ENCODE measurements around the gene CDKAL1.
A peak's percentile ranks its signal among the peaks of the same experiment; 100 is the strongest.
"Not testable (repeated sequence)": the region's sequence is repeated elsewhere in the genome, so short reads cannot be mapped to it uniquely, and the experiment has no call there.

Gene CDKAL1

GRCh38 chr6:20554817-20555216 is 20.6 kb downstream of the CDKAL1 start:
- no peak for DNase-seq

DNA sequence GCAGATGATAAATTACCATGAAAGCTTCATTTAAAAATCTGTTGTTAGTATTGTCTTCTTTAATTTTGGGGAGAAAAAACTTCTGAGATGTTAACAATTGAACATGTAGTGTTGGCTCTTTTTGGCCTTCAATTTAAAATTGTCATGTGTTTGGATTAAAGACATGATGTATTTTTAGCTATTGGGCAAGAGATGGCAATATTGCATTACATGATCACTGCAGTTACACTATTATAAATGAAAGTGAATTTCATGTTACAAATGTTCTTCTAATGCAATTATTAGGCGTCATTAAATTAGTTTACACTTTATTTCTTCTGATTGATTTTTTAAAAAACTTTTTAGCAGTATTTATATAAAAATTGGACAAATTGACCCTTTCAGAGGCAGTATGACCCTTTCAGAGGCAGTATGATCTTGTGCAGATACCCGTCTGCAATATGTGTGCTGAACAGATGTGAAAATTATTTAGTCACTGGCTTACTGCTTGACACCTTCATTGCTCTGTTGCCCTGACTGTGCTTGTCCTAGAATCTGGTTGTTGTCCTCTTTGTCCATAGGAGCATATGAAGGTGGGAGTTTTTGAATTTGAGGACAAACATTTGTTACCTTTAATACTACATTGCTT is 25.8 kb downstream of the CDKAL1 start:
- DNase-seq, result no peak

DNA sequence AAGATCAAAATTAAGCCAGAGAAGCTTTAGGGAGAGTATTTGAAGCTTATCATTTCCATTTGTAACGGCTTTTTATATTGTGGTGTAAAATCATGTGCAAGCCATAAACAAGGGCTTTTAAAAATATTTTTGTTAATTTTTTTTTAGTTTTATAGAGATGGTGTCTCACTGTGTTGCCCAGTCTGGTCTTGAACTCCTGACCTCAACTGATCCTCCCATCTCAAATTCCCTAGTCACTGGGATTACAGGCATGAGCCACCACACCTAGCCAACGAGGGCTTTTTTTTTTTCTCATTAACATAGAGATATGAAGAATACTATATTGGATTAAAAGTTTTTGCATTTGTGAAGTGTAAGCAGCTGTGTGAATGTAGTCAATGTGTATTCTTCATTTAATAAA is 29.1 kb downstream of the CDKAL1 start:
- DNase-seq, result no peak

- DNase-seq, result peak; percentile 58
Measured at GRCh38 chr6:20564269-20564668, 30.0 kb downstream of the CDKAL1 start.

DNA sequence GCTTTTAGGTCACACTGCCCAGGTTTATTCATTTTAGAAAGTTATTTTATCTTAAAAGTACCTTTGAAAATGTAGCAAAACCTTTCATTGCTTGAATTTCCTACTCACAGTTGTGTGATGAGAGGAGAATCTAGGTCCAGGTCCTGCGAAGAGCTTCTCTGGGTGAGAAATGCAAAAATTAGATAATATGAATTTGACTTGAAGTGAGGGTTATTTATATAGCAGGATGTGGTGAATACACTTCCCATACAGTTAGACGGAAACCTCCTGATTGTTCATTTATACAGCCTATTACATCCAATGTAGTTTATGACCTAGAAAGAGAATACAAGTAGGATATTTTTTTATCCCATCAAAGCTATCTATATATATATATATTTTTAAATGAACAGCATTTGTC is 30.5 kb downstream of the CDKAL1 start:
- DNase-seq, result no peak

- DNase-seq, result no peak
Measured at GRCh38 chr6:20565342-20565741, 31.1 kb downstream of the CDKAL1 start.

GRCh38 chr6:20566109-20566508 is 31.9 kb downstream of the CDKAL1 start:
- DNase-seq, result no peak

DNA sequence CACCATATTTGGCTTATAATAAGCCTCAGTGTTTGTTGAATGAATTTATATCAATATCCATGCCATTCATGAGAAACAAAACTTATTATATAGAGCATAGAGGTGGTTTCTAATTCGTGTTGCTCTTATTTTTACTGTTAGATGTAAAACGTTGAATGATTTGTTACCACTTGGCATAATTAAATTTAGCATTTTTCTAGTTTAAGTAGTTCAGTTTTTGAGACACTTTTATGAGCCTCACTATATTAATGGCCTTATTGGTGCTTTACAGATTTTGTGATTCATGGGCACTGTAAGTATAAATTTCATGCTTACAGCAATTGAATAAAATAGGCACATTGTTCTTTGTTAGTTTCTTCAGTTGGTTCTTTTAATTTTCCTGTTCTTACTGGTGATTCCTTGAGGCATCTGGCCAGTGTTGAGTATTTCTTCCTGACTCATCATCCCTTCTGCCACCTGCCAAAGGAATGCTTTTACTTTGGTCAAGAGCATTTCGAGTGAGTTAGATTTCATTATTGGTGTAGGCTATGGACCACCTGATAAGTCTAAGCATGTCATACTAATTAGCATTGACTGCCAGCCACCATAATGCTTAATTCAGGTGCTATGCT is 34.8 kb downstream of the CDKAL1 start:
- DNase-seq, result no peak

- DNase-seq, result no peak
Measured at GRCh38 chr6:20571261-20571660, 37.0 kb downstream of the CDKAL1 start.

- no peak for DNase-seq
Measured at GRCh38 chr6:20572288-20572687, 38.0 kb downstream of the CDKAL1 start.

DNA sequence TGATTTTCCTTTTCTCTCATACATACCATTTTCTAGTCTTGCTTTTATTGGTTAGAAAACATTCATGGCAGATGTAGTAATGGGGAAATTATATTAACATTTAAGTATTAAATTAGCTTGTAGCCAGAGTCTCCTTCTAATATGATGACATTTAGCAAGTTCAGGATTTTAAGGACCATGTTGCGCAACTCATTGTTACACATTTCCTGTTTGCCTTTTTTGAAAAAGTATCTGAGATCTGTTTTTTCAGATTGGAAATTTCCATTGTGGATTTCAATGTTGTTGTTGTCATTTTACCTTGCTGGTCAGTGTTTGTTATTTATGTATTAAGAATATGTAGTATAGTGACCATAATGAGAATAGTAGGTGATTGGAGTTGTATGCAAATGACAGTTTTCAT is 38.7 kb downstream of the CDKAL1 start:
- peak; percentile 27 for DNase-seq

DNA sequence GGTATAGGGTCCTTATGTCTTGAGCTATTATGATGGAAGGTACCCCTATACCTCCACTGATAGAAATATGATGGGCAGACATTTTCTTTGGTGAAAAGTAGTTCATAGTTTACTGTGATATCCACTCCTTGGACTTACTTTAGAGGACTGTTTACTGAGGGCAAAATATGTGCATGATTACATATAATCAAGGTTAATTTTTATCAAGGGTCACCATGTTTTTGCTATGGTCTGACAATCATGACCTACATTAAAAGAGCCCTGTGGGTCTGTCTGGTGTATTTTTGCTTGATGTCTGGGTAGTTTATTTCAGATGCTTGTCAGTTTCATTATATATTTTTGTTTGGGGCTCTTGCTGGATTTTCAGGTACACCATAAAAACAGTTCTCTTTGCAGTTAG is 40.1 kb downstream of the CDKAL1 start:
- no peak for DNase-seq

GRCh38 chr6:20575125-20575524 is 40.9 kb downstream of the CDKAL1 start:
- peak; percentile 27 for DNase-seq

DNA sequence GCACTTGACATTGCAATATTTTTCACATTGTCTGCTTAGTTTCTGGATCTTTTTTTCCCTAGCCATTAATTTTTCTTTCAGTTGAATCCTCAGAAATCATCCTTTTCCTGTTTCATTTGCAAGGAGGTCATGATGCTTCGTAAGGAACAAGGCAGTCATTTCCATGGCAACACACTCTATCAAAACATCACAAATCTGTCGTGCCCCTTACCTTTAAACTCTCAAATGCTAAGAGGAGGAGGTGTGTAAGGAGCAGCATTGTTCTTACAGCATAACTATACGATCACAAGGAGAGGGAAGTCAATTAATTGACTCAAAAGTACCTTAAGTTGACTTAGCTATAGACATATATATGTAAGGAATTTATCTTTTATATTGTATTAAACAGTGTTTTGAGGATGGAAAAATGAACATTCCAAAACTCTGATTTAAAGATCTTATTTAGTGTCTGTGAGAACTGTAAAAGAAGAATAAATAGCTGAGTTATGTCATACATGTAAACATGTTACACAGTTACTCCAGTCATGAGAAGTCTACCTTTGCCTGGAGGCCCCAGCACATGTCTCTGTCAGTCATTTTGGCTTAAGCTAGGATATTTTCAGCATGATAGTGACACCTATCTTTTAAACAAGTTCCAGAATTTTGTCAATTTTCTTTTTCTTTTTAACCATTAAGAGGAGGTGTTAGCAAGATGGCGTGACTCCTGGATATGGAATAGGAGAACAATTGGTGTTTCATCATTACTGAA is 41.6 kb downstream of the CDKAL1 start:
- no peak for DNase-seq

DNA sequence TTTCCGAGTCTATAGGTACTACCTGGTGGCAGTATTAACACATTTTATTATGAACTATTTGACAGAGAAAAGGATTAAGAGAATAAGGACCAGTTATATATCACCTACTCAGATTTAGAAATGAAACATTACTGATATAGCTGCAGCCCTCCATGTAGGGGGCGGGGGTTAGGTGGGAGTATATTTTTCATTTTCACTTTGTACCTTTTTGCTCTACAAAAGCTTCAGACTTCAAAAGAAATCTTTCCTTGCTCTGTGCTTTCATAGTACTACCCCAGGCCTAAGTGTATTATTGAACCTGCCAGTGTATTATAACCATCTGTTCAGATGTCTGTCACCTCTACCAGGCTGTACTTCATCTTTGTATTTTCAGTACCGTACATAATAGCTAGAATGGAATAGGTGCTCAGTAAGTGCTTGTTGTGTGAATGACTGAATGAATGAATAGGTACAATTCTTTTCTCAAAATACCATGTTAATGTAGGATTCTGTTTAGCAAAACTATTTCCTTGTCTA is 43.0 kb downstream of the CDKAL1 start:
- no peak for DNase-seq

- DNase-seq, result no peak
Measured at GRCh38 chr6:20581070-20581469, 46.8 kb downstream of the CDKAL1 start.

GRCh38 chr6:20582586-20583443 is 48.6 kb downstream of the CDKAL1 start:
- DNase-seq, result no peak

DNA sequence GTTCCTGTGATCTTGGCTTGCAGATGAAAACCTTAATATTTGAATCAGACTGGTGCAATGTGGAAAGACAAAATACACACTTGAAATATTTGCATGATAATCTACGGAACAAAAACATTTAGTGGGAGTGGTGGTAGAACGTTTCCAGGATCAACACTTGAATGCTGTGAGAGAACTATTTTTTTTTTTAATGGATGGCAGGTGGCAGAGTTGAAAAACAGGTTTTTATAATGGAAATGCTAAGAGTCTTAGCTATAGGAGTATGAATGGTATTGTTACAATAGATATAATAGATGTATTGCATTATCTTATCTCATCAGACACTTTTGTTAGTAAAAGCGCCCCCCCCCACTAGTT is 49.2 kb downstream of the CDKAL1 start:
- DNase-seq, result peak; percentile 52

GRCh38 chr6:20584100-20584731 is 50.0 kb downstream of the CDKAL1 start:
- no peak for DNase-seq

DNA sequence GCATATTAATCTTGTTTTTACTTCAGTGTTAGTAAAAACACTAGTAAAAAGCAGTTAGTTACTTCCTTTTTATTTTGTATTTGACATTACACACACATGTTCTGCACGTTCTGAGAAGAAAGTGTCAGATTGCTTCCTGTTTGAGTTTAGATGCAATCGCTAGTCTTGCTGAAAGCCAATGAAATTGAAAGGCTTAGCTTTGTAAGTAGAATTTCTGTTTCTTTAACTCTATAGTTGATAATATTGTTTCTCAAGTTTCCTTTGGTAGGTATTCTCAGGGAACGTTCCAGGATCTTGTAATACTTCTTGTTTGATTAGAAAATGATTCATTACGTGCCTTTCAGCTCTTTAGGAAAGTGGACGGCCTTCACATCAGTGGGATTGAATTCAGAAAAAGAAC is 55.0 kb downstream of the CDKAL1 start:
- no peak for DNase-seq

- not testable (repeated sequence) for DNase-seq
Measured at GRCh38 chr6:20590476-20590875, 56.2 kb downstream of the CDKAL1 start.

DNA sequence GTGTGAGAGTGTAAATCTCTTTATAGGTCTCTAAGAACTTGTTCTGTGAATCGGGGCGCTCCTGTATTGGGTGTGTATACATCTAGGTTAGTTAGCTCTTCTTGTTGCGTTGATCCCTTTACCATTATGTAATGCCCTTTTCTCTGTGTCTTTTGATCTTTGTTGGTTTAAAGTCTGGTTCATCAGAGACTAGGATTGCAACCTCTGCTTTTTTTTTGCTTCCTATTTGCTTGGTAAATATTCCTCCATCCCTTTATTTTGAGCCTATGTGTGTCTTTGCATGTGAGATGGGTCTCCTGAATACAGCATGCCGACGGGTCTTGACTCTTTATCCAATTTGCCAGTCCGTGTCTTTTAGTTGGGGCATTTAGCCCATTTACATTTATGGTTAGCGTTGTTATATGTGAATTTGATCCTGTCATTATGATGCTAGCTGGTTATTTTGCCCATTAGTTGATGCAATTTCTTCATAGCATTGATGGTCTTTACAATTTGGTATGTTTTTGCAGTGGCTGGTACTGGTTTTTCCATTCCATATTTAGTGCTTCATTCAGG is 60.1 kb downstream of the CDKAL1 start:
- not testable (repeated sequence) for DNase-seq

All from NCI-H510A treated with DMSO at 0.1 percent for 48 hours (cell line).